K562 (cell line): Measurements from ENCODE around the gene LIF. TPM values are rescaled to one million over a fixed set of nuclear protein-coding genes. Genes with fewer than 3 reads are reported as not detected.

Source experiments
- ATAC-seq: fragments of 200-7000 bp; cut with Tn5 transposase; 3 replicates; pipeline ENCODE4 v1.9.1; 2020; ENCODE audit warnings: moderate library complexity
- BruUV-seq: library from RNA; stranded (reverse); fragments of 400-500 nt; replicated peaks from 2 replicates; lab custom pipeline; 2021; lab: Mats Ljungman, UMichigan
- CTCF ChIA-PET: fragments of 300-600 bp; formaldehyde crosslinking; extraction: SDS; loops from one replicate; lab custom pipeline; 2021; ENCODE audit warnings: low intra/inter-chr PET ratio; lab: Yijun Ruan, JAX
- POLR2A ChIA-PET: fragments of 300-600, 350-650 bp; sonication (Branson Sonifier 250); formaldehyde crosslinking; extraction: SDS; loops from one replicate; lab custom pipeline; 2021; ENCODE audit warnings: antibody characterized with exemption, inconsistent platforms; lab: Yijun Ruan, JAX
- DNase-seq, 4 experiments: peaks; one replicate each; pipeline versions ENCODE4 v3.0.0 to v3.0.0-alpha.2; 2011 to 2018; ENCODE audit warnings: low spot score in 3 of 4, mixed read lengths in 3 of 4; ENCODE audit errors: extremely low read depth in 1 of 4
- FAIRE-seq: peaks from 2 replicates; lab custom pipeline; 2011; peaks lifted over from hg19 to GRCh38; lab: Jason Lieb, UNC
- H2AFZ ChIP-seq: 2 replicates; pipeline ENCODE4 v1.6.0; 2011; ENCODE audit warnings: low read depth, low read length, control low read depth, inconsistent platforms
- H3K27ac ChIP-seq: fragments of 200-600 bp; 3 replicates; pipeline ENCODE4 v1.8.0; 2011; ENCODE audit warnings: low read depth, mild to moderate bottlenecking, control low read depth, inconsistent platforms, low read length, moderate library complexity, mixed read lengths; ENCODE audit errors: extremely low read depth
- H3K27me3 ChIP-seq, 2 experiments: fragments of 300-600 bp in 1 of 2; 2 replicates in 1 of 2; 3 replicates in 1 of 2; pipeline versions ENCODE4 v1.6.0 to v1.8.0; 2011; ENCODE audit warnings: inconsistent platforms in 2 of 2, low read length in 2 of 2, mild to moderate bottlenecking in 1 of 2, mixed read lengths in 1 of 2, moderate library complexity in 1 of 2; ENCODE audit not compliant: control insufficient read depth in 2 of 2, insufficient read depth in 2 of 2
- H3K36me3 ChIP-seq: fragments of 300-600 bp; 3 replicates; pipeline ENCODE4 v1.8.0; 2011; ENCODE audit warnings: mild to moderate bottlenecking, low read length, inconsistent platforms; ENCODE audit not compliant: control insufficient read depth, insufficient read depth
- H3K4me1 ChIP-seq, 2 experiments: fragments of 200-600 bp in 1 of 2; replicated peaks in 1 of 2; 2 replicates in 1 of 2; 3 replicates in 1 of 2; pipeline versions ENCODE4 v1.5.1 to v1.8.0; 2011; ENCODE audit warnings: inconsistent platforms in 2 of 2, low read length in 2 of 2, mild to moderate bottlenecking in 1 of 2, mixed read lengths in 1 of 2, moderate library complexity in 1 of 2; ENCODE audit not compliant: control insufficient read depth in 2 of 2, insufficient read depth in 2 of 2
- H3K4me2 ChIP-seq: 2 replicates; pipeline ENCODE4 v1.6.1; 2011; ENCODE audit warnings: low read length, control low read depth, inconsistent platforms, mixed read lengths; ENCODE audit not compliant: insufficient read depth
- H3K4me3 ChIP-seq: fragments of 200-600 bp; sonication (generic), shearing (Covaris generic); 2 replicates; pipeline ENCODE4 v1.5.1; 2016; ENCODE audit warnings: control low read depth, inconsistent platforms
- H3K79me2 ChIP-seq: fragments of 200-600 bp; 3 replicates; pipeline ENCODE4 v1.8.0; 2011; ENCODE audit warnings: low read length, inconsistent platforms; ENCODE audit not compliant: control insufficient read depth, insufficient read depth
- H3K9ac ChIP-seq, 2 experiments: 2 replicates each; pipeline versions ENCODE4 v1.6.0 to v1.6.1; 2011; ENCODE audit warnings: low read depth in 2 of 2, low read length in 2 of 2, control low read depth in 1 of 2, inconsistent platforms in 1 of 2, mild to moderate bottlenecking in 1 of 2, mixed read lengths in 1 of 2; ENCODE audit not compliant: insufficient read depth in 1 of 2
- H3K9me1 ChIP-seq: one replicate; pipeline ENCODE4 v1.6.0; 2011; ENCODE audit warnings: inconsistent platforms, mild to moderate bottlenecking, low read length, moderate library complexity; ENCODE audit not compliant: control insufficient read depth, insufficient read depth
- H3K9me3 ChIP-seq: replicated peaks from 2 replicates; pipeline ENCODE4 v1.5.1; 2011; ENCODE audit warnings: low read depth, low read length, inconsistent platforms; ENCODE audit not compliant: control insufficient read depth, insufficient read depth
- H4K20me1 ChIP-seq: replicated peaks from 2 replicates; pipeline ENCODE4 v1.6.1; 2011; ENCODE audit warnings: low read length, inconsistent platforms, mixed read lengths; ENCODE audit not compliant: control insufficient read depth, insufficient read depth
- CREM ChIP-seq: IDR thresholded peaks from 2 replicates; pipeline ENCODE4 v1.6.1; 2014; ENCODE audit warnings: antibody characterized with exemption, low read depth
- FOXK1 ChIP-seq: sonication (generic); formaldehyde crosslinking; IDR thresholded peaks from 2 replicates; pipeline ENCODE4 v1.8.0; 2022; ENCODE audit warnings: missing genetic modification reagents, mild to moderate bottlenecking, borderline replicate concordance
- NFIC ChIP-seq: fragments of 450-650 bp; IDR thresholded peaks from 2 replicates; pipeline ENCODE4 v1.6.1; 2017; ENCODE audit warnings: mild to moderate bottlenecking, inconsistent platforms
- NR2C2 ChIP-seq, 2 experiments: fragments of 200-800 bp in 1 of 2; sonication (Bioruptor generic) in 1 of 2; sonication (generic) in 1 of 2; formaldehyde crosslinking in 1 of 2; IDR thresholded peaks; 2 replicates each; pipeline versions ENCODE4 v1.6.1 to v1.8.0; 2016 to 2022; ENCODE audit warnings: mild to moderate bottlenecking in 1 of 2, missing compliant biosample characterization in 1 of 2, missing genetic modification characterization in 1 of 2, missing genetic modification reagents in 1 of 2
- SP2 ChIP-seq: IDR thresholded peaks from 2 replicates; pipeline ENCODE4 v1.6.1; 2011; ENCODE audit warnings: mild to moderate bottlenecking, low read depth, low read length, moderate library complexity; ENCODE audit not compliant: poor library complexity, severe bottlenecking; ENCODE audit errors: extremely low read depth
- ZFP36 ChIP-seq: fragments of 150-350 bp; IDR thresholded peaks from 2 replicates; pipeline ENCODE4 v1.6.1; 2018; ENCODE audit warnings: low read length, low read depth; ENCODE audit not compliant: partially characterized antibody
- WGBS: fragments of 100-300 bp; shearing (Covaris generic); methylation state at CpG from one replicate; pipeline ENCODE4 v1.1.6; 2016; ENCODE audit warnings: low coverage, mixed read lengths; ENCODE audit not compliant: insufficient coverage; ENCODE audit errors: missing lambda C conversion rate; 5-methylcytosine and 5-hydroxymethylcytosine counted together
- in situ Hi-C: fragments of 300-500 bp; cut with MboI; formaldehyde crosslinking; loops from 4 replicates; pipeline ENCODE4 v1.15.0; 2018; ENCODE audit warnings: inconsistent platforms, mixed read lengths
- intact Hi-C: fragments of 100-400 bp; cut with micrococcal nuclease; formaldehyde crosslinking; loops from 2 replicates; pipeline ENCODE4 v1.14.2; 2022
- polyA plus RNA-seq, 8 experiments: library from polyadenylated mRNA; depleted of rRNA in 4 of 8; stranded (reverse) in 5 of 8; unstranded in 3 of 8; fragments of >200 nt; fragmentation: Nextera tagmentation in 2 of 8; fragmentation: Illumina TruSeq in 1 of 8; extraction: Ambion mirVana in 2 of 8; extraction: Trizol in 1 of 8; gene quantifications; 2 replicates each; pipeline versions ENCODE4 v1.2.1 to v1.2.3, GENCODE V29; 2011 to 2014; ENCODE audit warnings: inconsistent platforms in 1 of 8, missing spikeins in 1 of 8
- total RNA-seq, 7 experiments: library from RNA; depleted of rRNA in 6 of 7; stranded (reverse); fragments of >200 nt in 6 of 7; fragmentation: Illumina TruSeq in 2 of 7; extraction: Trizol in 2 of 7; gene quantifications; 2 replicates each; pipeline versions ENCODE4 v1.2.1 to v1.2.3, GENCODE V29; 2011 to 2021; ENCODE audit warnings: low replicate concordance in 1 of 7

The LIF gene
- total and polyA plus RNA-seq, 9 of the 15 experiments (the other 6 are each of a cell fraction or from before 2014, with no cell fraction given), result 0.05 to 0.39 (median 0.18) TPM; not detected in 3

GRCh38 chr22:30245181-30245984 lies 1.2 kb downstream of the LIF start:
- ATAC-seq (no peak), DNase-seq (no peak), FAIRE-seq (no peak)
- Histone ChIP-seq H3K27ac (no peak overlapping the region), H3K36me3 (no peaks in the 10 kb centered on the region), H4K20me1 (0 out of 2 replicates have a peak, but pooled peaks cover 4% of the 10 kb centered on the region), H3K9me1 (no peaks in the 10 kb centered on the region), H3K27me3 (peaks cover 0 to 39% of the 10 kb centered on the region in 2 experiments; a peak in 2 of 5 replicates), H3K4me3 (peak overlapping the region; percentile 22; the same call in 1 of the 2 replicates), H3K4me1 (peaks cover 0 to 28% of the 10 kb centered on the region in 2 experiments; a peak in 2 of 5 replicates), H3K4me2 (no peak overlapping the region), H3K9me3 (no peaks in the 10 kb centered on the region), H2AFZ (no peak overlapping the region), H3K79me2 (no peaks in the 10 kb centered on the region), H3K9ac (no peak overlapping the region)
- WGBS, result 0% methylated on average over 5 of the region's 15 CpGs
- intact Hi-C loops, result no loop called here
- TF ChIP-seq NFIC (no peak), NR2C2 (CRISPR knock-in tag; IDR thresholded peaks at IDR 0.05) (no peak), NR2C2 (tag; IDR thresholded peaks at IDR 0.05) (peak; percentile 45; the same call in 1 of the 2 replicates), ZFP36 (no peak), CREM (no peak), SP2 (no peak), FOXK1 (CRISPR knock-in tag) (no peak)
- no TSS peak for BruUV-seq
- ChIA-PET CTCF (no interaction called here), POLR2A (interaction anchor here (0.8 kb wide), 1 partner anchor 62 kb away, joined by 4 read pairs; no protein-coding TSS in a partner anchor)
- in situ Hi-C loops, result no loop called here
